ENCODE measurements around the gene AFDN. TPM values are rescaled to one million over a fixed set of nuclear protein-coding genes. Genes with fewer than 3 reads are reported as not detected.

The AFDN gene
- total RNA-seq, 2 experiments from 2014 or later = 38.7 to 94.6 TPM

DNA sequence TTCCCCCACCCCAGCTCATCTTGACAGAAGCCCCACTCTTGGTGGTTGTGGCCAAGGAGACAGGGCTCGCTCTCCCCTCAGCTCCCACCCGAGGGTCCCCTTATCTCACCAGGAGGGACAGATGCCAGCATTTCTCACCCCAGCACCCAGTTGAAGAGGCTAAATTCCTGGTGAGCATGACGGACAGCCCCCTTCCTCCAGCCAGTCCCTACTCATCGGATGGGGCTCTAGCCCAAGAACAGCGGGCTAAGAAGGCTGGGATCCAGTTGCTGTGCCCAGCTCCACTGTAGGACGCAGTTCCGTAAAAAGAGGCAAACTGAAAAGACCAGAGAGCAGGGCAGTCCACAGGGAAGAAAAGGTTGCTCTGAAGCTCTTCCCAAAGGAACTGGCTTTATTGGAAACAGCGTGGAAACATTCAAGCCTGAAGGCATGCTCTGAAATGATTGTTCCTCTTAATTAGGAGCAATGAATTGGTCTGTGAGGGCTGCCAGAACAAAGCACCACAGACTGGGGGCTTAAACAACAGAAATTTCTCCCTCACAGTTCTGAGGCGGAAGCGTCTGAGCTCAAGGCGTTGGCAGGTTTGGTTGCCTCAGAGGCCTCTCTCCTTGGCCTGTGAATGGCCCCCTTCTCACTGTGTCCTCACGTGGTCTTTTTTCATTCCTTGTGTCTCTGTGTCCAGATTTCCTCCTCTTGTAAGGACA, 152.9 kb downstream of the AFDN start:
- CTCF ChIA-PET = no interaction called here
- ATAC-seq (no peak), DNase-seq (no peak)
- Mint-ChIP-seq H3K36me3 (no peaks in the 10 kb centered on the region), H3K27me3 (peaks cover 2% of the 10 kb centered on the region), H3K4me1 (no peaks in the 10 kb centered on the region), H3K4me3 (no peak overlapping the region), H3K9me3 (ENCODE audit: low read depth) (no peaks in the 10 kb centered on the region), H3K27ac (no peak overlapping the region)

DNA sequence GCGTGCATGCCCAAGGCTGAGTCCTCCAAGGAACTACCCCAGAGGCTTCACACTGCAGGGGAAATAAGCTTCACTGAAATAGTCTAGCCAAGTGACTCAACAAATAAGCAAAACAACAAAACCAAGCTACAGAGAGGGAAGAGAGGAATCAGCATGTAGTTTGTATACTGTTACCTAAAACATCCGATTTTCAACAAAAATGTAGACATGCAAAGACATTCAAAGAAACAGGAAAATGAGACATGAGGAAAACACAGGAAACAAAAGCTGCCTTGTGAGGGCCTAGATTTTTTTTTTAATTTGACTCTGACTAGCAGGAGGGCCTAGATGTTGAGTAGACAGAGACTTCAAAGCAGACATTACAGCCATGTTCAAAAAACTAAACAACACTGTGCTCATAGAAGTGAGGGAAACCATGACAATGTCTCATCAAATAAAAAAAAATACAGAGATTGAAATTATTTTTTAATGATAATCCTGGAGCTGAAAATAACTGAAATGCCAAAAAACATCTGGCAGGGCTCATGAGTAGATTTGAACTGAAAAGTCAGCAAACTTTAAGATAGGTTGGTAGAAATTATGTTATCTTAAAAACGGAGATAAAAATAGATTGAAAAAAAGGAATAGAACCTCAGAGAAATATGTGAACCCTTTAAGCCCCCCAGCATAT, 154.3 kb downstream of the AFDN start:
- CTCF ChIA-PET = no interaction called here
- no peaks in the 10 kb centered on the region for H3K9me3 Mint-ChIP-seq (ENCODE audit: low read depth)
- H3K4me1 Mint-ChIP-seq = no peaks in the 10 kb centered on the region
- no peaks in the 10 kb centered on the region for H3K36me3 Mint-ChIP-seq
- H3K4me3 Mint-ChIP-seq = no peak overlapping the region
- peaks cover 2% of the 10 kb centered on the region for H3K27me3 Mint-ChIP-seq
- no peak overlapping the region for H3K27ac Mint-ChIP-seq
- DNase-seq = no peak
- ATAC-seq = no peak

DNA sequence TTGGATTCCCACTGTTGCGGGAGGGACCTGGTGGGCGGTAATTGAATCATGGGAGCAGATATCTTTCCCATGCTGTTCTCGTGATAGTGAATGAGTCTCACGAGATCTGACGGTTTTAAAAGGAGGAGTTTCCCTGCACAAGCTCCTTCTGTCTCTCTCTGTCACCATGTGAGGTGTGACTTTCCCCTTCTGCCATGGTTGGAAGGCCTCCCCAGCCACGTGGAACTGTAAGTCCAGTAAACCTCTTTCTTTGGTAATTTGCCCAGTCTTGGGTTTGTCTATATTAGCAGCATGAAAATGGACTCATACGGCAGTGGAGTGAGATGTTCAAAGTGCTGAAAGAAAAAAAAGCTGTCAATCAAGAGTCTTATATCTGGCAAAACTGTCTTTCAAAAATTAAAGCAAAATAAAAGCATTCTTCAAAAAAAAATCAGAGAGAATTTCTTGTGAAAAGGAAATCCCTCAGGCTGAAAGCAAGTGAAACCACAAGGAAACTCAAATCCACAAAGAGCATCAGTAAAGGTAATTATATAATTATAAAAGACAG, 155.3 kb downstream of the AFDN start:
- DNase-seq (no peak), ATAC-seq (no peak)
- H3K36me3 Mint-ChIP-seq = no peaks in the 10 kb centered on the region
- H3K4me3 Mint-ChIP-seq = no peak overlapping the region
- CTCF ChIA-PET = no interaction called here
- no peaks in the 10 kb centered on the region for H3K4me1 Mint-ChIP-seq
- peaks cover 2% of the 10 kb centered on the region for H3K27me3 Mint-ChIP-seq
- H3K9me3 Mint-ChIP-seq (ENCODE audit: low read depth) = no peaks in the 10 kb centered on the region
- no peak overlapping the region for H3K27ac Mint-ChIP-seq

- DNase-seq = no peak
- H3K36me3 Mint-ChIP-seq = no peaks in the 10 kb centered on the region
- H3K27me3 Mint-ChIP-seq = peaks cover 2% of the 10 kb centered on the region
- H3K4me3 Mint-ChIP-seq = no peak overlapping the region
- ATAC-seq = no peak
- no peaks in the 10 kb centered on the region for H3K4me1 Mint-ChIP-seq
- no peak overlapping the region for H3K27ac Mint-ChIP-seq
- CTCF ChIA-PET = no interaction called here
- H3K9me3 Mint-ChIP-seq (ENCODE audit: low read depth) = no peaks in the 10 kb centered on the region
These were observed 157.5 kb downstream of the AFDN start for GRCh38 chr6:167984144-167984719.

DNA sequence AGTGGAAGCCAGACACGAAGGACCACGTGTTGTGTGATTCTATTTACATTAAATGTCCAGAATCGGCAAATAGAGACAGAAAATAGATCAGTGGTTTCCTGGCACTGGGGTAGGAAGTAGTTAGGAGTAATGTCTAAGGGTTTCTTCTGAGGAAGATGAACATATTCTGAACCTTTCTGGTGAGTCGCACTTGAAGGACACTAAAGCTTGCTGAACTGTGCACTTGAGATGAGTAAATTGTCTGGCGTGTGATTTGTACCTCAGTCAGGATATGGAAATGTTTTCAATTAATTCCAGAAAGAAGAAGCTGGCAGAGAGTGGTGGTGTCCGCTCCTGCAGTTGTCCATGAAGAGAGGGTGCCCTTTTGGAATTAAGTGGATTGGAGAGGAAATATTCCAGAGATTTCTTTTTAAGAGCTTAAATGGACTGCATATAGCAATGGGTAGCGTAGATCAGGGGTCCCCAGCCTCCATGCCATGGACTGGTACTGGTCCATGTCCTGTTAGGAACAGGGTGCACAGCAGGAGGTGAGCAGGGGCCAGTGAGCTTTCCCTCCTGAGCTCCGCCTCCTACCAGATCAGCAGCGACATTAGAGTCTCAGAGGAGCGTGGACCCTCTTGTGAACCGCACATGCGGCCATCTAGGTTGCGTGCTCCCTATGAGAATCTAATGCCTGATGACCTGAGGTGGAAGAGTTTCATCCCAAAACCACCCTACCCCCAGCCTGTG, 158.3 kb downstream of the AFDN start:
- DNase-seq (no peak), ATAC-seq (no peak)
- Mint-ChIP-seq H3K27ac (no peak overlapping the region), H3K4me3 (no peak overlapping the region), H3K9me3 (ENCODE audit: low read depth) (no peaks in the 10 kb centered on the region), H3K4me1 (no peaks in the 10 kb centered on the region), H3K27me3 (peaks cover 2% of the 10 kb centered on the region), H3K36me3 (no peaks in the 10 kb centered on the region)
- CTCF ChIA-PET = no interaction called here

DNA sequence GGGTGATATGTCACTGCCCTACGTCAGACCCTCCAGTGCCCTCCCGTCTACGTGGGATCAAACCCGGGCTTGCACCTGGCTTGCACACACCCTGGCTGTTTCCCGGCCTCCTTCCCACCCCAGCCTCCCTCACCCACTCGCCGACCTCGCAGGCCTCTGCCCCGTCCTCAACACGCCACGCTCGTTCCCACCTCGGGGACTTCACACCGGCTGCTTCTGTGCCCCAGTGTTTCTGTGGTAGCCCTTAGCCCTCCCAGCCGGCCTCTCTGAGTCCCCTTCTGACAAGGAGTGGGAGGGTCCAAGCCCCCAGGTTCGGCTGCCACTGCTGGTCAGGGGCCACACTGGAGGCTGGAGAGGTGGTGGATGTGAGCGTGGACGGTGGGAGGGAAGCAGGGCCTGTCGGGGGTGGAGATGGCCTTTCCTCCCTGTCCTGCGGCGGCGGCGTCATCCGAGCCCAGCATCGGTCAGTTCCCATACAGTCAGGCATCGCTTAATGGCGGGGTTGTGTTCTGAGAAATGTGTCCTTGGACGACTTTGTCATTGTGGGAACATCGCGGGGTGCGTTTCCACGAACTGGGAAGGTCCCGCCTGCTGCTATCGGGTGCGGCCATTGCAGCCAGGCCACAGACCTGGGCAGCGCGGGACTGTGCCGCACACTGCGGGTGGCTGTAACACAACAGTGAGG, 159.3 kb downstream of the AFDN start:
- Mint-ChIP-seq H3K9me3 (ENCODE audit: low read depth) (no peaks in the 10 kb centered on the region), H3K27me3 (peaks cover 2% of the 10 kb centered on the region), H3K4me3 (no peak overlapping the region), H3K36me3 (no peaks in the 10 kb centered on the region), H3K4me1 (no peaks in the 10 kb centered on the region), H3K27ac (no peak overlapping the region)
- ATAC-seq (no peak), DNase-seq (no peak)
- CTCF ChIA-PET = no interaction called here

DNA sequence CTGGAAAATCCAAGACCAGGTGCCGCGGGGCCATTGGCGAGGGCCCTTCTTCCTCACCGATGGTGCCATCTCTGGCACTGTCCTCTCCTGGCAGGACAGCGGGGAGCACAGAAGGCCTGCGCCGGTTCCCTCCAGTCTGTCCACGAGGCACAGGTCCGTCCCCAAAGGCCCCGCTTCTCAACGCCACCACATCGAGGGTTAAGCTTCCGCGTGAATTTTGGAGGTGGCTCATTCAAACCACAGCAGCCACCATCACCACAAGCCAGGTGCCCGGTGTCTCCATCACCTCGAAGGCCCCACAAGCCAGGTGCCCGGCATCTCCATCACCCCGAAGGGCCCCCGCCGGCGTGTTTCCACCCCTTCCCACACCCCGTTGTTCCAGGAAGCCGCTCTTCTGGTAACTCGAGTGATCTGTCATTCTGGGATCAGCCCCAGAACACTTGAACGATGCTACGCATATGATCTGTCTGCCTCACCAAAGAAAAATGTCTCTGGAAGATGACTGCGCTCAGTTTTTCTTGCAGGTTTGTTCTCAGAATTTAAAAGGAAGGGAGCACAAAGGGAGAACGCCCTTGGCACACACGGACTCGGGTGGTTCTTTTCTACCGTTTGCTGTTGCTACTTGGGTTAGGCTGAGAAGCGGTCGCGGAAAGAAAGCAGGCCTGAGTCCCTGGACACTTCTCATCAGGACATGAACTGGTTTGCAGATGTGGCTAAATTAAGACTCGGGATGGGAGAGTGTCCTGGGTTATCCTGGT, 160.9 kb downstream of the AFDN start:
- CTCF ChIA-PET = no interaction called here
- H3K27me3 Mint-ChIP-seq = peaks cover 2% of the 10 kb centered on the region
- no peak for DNase-seq
- H3K4me3 Mint-ChIP-seq = no peak overlapping the region
- ATAC-seq = no peak
- H3K9me3 Mint-ChIP-seq (ENCODE audit: low read depth) = no peaks in the 10 kb centered on the region
- H3K36me3 Mint-ChIP-seq = no peaks in the 10 kb centered on the region
- no peak overlapping the region for H3K27ac Mint-ChIP-seq
- no peaks in the 10 kb centered on the region for H3K4me1 Mint-ChIP-seq

DNA sequence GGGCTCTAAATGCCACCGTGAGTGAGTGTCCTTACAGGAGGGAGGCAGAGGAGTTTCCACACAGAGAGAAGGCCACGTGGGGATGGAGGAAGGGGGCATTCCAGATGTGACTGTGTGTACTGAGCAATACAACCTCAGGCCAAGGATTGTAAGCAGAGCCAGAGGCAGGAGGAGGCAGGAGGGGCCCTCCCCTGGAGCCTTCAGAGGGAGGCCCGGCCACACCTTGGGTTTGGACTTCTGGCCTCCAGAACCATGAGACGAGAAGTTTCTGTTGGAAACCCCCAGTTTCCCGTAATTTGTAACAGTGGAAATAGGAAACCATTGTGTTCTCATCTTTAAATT, 161.4 kb downstream of the AFDN start:
- CTCF ChIA-PET = no interaction called here
- peaks cover 2% of the 10 kb centered on the region for H3K27me3 Mint-ChIP-seq
- H3K4me1 Mint-ChIP-seq = no peaks in the 10 kb centered on the region
- ATAC-seq = no peak
- no peaks in the 10 kb centered on the region for H3K36me3 Mint-ChIP-seq
- peak; percentile 11 for DNase-seq
- H3K9me3 Mint-ChIP-seq (ENCODE audit: low read depth) = no peaks in the 10 kb centered on the region
- no peak overlapping the region for H3K4me3 Mint-ChIP-seq
- H3K27ac Mint-ChIP-seq = no peak overlapping the region

DNA sequence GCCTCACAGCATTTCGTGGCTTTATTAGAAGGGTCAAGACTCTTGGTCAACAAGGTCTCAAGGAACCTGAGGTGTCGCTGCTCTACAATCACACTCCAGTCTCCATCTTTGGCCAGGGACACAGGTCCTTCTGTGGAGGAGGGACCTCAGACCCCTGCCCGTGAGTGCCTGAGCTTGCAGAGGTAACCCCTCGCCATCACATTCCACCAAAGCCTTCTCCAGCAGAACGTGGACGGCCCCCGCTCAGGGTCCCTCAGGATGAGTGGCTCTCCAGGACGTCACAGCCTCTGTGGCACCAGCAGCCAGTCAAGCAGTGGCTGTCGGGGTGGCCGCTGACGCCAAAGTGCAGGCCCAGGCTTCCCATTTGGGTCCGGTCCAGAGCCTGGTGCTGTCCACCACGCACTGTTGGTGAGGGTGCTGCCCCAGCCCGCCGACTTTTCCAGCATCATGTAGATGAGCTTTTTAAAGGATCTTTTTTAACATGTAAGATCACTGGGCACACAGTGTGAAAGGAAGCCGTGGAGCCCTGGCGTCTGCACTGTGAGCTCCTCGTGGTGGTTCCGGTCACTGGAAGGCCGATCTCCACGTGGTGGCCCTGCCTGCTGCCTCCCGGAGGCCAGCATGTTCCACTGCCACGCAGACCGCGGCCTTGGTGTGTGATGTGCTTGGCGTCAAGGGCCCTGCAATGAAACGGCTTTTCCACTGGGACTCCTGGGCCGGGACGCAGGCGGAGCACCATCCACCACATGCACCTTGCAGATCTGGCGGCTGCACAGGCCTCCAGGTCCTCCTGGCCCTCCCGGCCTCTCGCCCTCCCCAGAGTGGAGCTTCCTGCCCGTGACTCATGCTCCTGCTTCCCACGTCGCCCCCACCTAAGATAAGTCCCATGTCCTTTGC, 162.5 kb downstream of the AFDN start:
- DNase-seq (peak; percentile 25), ATAC-seq (no peak)
- no peak overlapping the region for H3K4me3 Mint-ChIP-seq
- no peaks in the 10 kb centered on the region for H3K27me3 Mint-ChIP-seq
- H3K9me3 Mint-ChIP-seq (ENCODE audit: low read depth) = no peaks in the 10 kb centered on the region
- H3K4me1 Mint-ChIP-seq = no peaks in the 10 kb centered on the region
- H3K36me3 Mint-ChIP-seq = no peaks in the 10 kb centered on the region
- CTCF ChIA-PET = no interaction called here
- H3K27ac Mint-ChIP-seq = no peak overlapping the region

DNA sequence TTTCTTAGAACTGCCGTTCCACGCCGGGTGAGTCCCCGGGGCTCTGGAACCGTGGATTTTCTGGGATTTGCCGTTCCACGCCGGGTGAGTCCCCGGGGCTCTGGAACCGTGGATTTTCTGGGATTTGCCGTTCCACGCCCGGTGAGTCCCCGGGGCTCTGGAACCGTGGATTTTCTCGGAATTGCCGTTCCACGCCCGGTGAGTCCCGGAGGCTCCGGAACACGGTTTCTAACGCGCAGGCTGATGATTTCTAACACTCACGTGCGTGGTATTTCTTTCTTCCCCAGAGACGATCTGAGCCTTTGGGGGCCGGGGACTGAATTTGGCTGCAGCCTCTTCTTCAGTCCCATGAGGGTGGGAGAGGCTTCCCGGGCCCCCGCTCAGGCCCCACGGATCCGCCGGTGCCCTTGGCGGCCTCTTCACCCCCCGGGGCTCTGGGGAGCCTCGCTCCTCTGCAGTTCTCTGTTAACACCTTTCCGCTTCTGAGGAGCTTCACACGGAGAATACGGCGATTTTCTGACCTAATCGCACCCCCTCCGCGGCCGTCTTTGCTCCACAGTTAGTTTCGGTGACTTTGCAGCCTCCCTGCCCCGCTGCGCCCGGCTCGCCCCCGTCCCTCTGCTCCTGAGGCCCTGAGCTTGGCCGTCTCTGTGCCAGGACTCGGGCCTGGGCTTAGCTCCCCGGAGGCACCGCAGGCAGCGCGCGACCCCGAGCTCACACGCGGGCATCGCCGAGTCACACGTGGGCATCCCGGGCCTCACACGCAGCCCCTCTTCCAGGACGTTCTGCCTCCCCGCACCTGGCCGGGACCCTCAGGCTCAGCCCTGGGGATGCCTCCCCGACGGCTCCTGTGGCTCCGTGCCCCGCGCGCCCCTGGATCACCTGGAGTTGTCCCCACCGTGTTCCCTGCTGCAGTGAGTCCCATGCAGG, 163.6 kb downstream of the AFDN start:
- Mint-ChIP-seq H3K27me3 (no peaks in the 10 kb centered on the region), H3K4me1 (no peaks in the 10 kb centered on the region), H3K9me3 (ENCODE audit: low read depth) (no peaks in the 10 kb centered on the region), H3K4me3 (no peak overlapping the region), H3K36me3 (no peaks in the 10 kb centered on the region), H3K27ac (no peak overlapping the region)
- no peak for ATAC-seq
- CTCF ChIA-PET = no interaction called here
- DNase-seq = no peak

GRCh38 chr6:167993169-167993568, 166.5 kb downstream of the AFDN start:
- no peaks in the 10 kb centered on the region for H3K9me3 Mint-ChIP-seq (ENCODE audit: low read depth)
- H3K36me3 Mint-ChIP-seq = no peaks in the 10 kb centered on the region
- H3K27me3 Mint-ChIP-seq = no peaks in the 10 kb centered on the region
- ATAC-seq (no peak), DNase-seq (peak; percentile 23)
- CTCF ChIA-PET = no interaction called here
- no peaks in the 10 kb centered on the region for H3K4me1 Mint-ChIP-seq
- no peak overlapping the region for H3K27ac Mint-ChIP-seq
- H3K4me3 Mint-ChIP-seq = no peak overlapping the region

Measured in activated CD8-positive, alpha-beta memory T cell treated with anti-CD3 and anti-CD28 coated beads, Interleukin-2, amount 10 ng/mL, durations not matched to agents 7 days and 5 days (primary cell).